GM21529 (cell line): ENCODE data around the gene KCNE4.
A peak's percentile ranks its signal among the peaks of the same experiment; 100 is the strongest.

Experiments
- ATAC-seq: cut with Tn5 transposase; IDR thresholded peaks from one replicate; pipeline ENCODE4 v1.9.1; 2021; ENCODE audit not compliant: unreplicated experiment

The KCNE4 gene, protein sequence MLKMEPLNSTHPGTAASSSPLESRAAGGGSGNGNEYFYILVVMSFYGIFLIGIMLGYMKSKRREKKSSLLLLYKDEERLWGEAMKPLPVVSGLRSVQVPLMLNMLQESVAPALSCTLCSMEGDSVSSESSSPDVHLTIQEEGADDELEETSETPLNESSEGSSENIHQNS

DNA sequence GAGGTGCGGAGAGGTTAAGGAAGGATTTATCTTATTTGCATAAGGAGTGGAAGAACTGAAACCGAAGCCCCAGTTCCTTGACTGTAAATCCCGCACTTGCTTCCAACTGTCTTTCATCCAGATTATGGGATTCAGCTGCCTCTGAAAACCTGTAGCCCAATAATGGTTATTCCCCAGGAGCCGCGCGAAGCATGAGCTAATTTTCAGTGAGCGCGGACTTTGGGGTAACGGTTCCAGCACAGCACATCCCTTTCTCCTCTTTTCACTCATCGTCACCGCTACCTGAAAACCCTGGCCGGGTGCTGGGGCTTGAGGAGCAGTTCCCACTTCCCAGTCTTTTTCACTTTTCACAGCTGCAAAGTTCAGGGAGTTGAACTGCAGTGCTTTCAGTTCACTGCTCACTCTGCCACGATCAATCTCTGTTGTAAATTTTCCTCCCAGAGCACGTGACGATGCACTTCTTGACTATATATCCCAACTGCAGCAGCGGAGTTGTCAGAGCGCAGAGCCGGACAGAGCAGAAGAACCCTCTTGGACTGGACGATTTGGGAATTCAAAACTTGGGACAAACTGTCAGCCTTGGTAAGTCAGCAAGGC, at the start of gene KCNE4:
KCNE4 (plus strand) TSS at position 498 of the 597 bp plus-strand sequence. CDS start 641 bp downstream, outside the sequence.
- ATAC-seq: no peak

DNA sequence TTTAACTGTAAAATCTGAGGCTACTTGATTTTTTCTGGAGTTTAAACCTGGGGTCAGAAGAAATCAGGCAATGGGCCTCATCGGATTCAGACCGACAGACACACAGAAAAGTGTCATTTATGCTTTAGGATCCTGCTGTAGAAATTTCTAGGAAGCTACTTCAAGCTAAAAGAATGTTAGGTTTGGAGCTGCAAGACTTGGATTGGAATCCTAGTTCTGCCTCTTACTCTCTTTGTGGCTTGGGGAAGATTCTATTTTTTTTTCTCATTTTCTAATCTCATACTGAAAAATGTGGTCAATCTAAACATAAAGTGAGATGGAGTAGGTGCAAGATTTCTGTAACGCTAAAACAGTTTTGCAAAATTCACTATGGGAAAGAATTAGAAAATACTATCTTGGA, 48.8 kb upstream of the KCNE4 start:
- no peak for ATAC-seq

DNA sequence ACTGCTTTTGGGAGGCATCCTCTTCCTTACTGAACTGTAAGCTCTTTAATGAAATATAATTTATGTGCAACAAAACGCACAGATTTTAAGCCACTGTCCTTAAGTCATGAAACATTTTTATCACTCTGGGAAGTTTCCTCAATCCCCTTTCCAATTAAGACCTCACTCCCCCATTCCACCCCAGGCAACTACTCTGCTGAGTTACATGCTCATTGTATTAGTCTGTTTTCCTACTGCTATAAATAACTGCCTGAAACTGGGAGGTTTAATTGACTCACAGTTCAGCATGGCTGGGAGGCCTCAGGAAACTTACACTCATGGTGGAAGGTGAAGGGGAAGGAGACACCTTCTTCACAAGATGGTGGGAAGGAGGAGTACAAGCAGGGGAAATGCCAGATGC, 46.5 kb upstream of the KCNE4 start:
- ATAC-seq: no peak

DNA sequence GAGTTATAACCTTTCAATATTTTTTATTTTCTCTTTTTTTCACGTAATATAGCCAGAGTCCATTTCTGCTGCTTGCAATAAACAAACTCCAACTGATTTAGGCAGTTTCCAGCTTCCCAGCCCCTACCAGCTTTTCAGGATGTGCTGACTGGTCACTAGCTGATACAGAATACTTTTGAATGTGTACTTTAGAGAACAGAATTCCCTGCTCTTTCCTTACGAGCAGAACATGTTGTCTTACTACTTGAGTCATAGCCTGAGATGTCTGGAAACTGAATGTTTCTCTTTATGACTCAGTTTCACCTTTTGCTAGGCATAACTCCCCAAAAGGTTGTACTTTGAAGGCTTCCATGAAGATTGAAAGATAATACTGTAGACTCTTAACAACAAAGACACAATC, 44.5 kb upstream of the KCNE4 start:
- no peak for ATAC-seq

DNA sequence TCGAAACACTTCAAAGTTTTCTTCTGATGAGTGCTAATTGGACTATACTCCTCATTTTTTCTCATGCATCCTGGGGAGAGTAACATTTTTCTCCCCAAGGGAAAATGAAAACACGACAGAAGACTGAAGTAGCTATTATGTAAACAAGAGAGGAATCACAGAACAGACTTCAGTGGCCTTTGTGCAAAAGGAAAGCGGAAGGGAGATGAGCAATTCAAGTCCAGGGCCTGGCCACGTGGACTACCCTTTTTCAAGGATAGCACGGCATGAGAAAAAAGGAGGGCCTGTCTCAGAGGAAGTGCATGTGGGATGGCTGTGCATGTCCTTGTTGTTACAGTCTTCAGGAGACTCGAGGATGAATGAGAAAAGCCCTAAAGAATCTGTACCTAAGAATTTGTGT, 43.8 kb upstream of the KCNE4 start:
- ATAC-seq: no peak

DNA sequence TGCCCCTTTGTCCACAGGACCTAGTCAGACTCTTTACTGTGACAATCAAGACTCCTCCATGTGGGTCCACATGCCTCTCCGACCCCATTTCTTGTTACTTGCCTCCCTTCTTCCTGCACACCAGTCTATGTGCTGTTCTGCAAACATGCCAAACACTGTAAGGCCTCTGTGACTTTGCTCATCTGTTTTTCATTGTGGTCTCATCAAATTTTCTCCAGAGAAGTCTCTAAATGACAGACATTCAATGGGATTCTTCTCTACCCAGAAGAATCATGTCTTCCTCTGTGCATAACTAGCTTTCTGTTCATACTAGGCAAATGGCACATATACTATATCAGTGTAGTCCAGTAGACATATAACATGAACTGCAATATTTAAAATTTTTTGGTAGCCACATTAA, 43.0 kb upstream of the KCNE4 start:
- ATAC-seq: no peak

DNA sequence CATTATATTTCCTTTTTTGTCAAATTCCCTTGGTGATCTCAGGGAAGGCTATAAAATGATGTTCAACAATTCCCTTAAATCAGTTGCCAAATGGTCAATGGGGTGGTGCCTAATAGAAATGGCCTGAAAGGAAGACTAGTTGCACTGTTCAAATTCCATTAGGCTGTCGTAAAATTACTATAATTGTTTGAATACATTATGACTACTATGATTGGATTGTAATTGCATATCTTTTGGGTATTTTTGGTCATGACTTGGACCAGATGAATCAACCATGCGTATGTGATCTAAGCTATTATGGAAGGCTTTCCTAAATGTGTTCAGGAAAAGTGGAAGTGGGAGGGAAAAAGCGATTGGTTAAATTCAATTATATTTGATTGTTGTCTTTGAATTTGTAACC, 41.3 kb upstream of the KCNE4 start:
- no peak for ATAC-seq

DNA sequence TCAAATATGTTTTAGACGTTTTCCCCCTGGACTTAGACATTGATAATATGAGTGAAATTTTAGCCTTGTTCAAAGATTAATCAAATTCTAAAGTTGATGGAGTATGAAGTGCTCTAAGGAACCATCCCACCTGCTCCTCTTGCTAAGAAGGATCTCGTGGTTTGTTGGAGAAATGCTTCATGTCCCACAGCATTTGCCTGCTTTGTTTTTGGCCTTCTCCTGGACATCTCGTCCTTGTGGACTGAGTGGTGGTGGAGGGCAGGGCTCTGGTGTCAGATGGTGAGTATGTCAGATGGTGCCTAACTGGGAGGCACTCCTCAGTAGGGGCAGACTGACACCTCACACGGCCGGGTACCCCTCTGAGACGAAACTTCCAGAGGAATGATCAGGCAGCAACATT, 39.7 kb upstream of the KCNE4 start:
- no peak for ATAC-seq

DNA sequence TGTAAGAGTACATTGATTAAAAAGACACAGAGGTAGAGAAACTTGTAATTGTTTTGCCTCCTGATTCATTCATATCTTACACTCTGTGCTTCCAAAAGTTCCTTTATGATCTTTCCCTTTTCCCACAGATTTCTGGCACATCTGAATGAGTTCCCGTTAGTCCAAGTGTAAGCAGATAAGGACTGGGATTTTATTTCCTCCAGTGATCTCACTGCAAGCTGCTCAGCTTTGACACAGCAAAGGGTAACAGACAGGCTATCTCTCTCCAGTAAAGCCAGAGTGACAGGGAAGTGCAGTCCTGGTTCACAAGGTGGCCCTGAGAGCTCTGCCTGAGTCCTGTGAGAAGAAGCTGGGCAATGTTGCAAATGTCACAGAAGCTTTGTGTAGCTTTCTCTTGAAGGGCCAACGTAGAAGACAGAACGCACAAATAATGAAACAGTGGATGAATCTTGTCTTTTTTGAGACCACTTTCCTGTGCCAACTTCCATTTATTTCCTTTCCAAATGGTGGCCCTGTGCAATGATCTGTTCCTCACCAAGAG, 32.5 kb upstream of the KCNE4 start:
- ATAC-seq: no peak

DNA sequence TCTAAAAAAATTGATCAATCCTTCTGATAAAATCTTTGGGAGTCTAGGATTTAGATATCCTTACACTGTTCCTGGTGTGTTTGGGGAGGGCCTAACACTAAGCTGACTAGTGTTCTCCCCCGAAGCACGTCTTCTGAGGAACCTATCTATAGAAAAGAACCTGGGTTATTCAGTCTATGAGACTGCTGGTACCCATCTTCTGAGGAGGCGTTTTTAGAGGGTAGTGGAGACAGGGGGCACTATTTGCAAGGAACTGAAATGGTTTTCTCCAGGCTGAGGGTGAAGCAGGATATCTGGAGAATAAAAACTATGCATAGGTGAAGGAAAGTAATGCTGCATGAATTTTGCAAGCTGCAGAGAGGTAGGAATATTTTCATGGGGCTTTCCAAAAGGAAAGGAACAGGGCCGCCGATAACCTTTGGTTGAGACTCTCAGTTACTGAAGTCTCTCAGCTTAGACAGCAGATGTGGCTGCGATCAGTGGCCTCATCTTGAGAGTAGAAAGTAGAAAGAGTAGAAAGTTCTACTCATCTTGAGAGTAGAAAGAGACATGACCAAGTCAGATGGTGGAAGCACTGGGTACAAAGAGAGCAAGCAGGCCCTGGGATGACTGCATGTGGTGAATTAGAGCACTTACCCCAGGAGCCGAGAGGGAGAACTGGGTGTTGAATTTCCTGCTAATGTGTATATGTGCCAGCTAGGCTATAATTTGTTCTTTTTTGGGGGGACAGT, 31.8 kb upstream of the KCNE4 start:
- peak; percentile 98 for ATAC-seq

DNA sequence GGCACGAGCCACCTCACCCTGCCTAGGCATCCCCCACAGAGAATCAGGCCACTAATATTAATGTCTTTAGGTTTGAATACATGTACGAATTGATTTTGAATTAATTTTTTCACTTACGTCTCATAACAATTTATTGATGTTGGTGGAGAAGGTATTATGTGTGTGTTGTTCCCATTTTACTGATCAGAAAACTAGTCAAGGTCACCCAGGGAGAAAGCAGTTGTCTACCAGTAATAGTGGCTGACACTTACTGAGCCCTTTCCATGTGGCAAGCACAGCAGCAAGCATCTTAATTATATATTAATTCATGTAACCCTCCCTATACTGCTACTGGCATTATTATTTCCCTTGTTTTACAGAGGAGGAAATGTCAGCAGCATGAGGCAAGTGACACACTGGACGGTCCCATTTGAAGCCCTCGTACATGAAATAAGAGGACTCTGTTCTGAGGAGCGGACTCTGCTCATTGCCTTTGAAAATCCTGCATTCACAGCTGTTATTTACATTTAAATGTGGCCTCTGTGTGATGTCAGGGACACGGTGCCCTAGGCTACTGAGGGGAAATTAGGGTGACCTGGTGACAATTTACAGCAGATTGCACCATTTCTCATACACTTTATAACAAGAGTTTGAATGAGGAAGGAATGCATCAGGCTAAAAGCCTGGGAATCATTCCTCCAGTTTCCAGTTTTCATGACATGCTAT, 30.9 kb upstream of the KCNE4 start:
- ATAC-seq: no peak

DNA sequence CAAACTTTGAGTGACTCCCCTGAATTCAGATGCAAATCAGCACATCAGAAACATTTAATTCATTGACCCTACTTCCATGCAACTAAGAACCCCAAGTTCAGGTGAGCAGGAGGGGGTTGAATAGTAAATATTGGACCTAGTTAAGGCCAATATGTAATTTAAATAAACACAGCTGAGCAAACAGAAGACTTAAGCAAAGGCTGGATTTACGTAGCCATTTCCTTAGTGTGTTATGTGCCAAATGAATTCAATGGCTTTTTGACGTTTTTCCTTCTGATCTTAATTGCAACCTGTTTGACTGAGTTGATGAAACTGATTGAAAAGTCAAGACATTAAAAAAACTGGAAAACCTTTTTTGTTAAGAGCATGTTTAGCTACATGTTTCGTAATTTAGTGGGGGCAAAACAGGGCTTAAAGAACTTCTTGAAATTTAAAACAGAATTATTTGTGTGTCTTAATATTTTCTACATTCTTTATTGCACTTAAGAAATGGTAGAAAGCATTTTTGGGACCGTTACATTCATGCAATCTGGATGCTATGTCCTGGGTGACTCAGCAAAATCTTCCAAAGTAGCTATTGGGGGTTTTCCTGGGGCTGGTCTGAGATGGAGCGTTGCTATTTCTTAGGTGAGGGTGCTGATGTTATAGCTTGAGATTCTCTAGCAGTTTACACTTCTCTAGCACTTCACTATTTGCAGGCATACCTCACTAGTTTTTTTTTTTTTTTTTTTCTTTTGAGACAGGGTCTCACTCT, 25.5 kb upstream of the KCNE4 start:
- no peak for ATAC-seq

DNA sequence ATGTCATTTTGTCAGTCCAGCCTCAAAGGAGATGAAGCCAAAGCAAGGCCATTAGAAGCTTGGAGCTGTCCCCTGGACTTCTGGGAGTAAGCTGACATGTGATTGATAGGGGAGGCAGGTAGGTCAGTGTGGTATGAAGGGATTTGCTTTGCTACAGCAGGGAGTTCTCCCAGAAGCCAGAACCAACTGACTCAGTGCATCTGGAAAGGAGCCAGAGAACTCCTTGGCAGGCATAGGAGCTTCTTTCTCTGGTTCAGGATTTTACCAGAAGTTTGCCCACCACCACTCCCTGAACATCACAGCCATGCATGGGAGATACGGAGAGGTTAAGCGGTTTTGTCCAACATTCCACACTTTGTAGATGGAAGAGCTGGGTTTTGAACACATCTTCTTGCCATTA, 24.5 kb upstream of the KCNE4 start:
- no peak for ATAC-seq

DNA sequence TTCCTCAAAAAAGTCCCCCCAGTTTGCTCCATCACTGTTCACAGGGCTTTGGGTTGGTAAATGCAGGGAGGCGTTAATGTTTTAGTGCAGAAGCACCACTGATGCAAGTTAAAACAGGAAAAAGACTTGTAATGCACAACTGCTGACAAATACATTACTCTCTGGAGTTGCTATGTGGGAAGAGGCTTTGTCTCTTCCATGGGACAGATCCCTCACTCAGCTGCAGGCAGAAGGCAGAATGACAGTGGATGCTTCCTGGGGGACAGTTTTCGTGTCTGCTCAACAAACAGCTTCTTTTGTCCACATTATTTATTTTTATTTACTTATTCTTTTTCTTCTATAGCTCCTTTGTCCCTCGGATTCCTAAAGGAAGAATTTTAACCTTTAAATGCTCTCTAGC, 22.7 kb upstream of the KCNE4 start:
- ATAC-seq: no peak

DNA sequence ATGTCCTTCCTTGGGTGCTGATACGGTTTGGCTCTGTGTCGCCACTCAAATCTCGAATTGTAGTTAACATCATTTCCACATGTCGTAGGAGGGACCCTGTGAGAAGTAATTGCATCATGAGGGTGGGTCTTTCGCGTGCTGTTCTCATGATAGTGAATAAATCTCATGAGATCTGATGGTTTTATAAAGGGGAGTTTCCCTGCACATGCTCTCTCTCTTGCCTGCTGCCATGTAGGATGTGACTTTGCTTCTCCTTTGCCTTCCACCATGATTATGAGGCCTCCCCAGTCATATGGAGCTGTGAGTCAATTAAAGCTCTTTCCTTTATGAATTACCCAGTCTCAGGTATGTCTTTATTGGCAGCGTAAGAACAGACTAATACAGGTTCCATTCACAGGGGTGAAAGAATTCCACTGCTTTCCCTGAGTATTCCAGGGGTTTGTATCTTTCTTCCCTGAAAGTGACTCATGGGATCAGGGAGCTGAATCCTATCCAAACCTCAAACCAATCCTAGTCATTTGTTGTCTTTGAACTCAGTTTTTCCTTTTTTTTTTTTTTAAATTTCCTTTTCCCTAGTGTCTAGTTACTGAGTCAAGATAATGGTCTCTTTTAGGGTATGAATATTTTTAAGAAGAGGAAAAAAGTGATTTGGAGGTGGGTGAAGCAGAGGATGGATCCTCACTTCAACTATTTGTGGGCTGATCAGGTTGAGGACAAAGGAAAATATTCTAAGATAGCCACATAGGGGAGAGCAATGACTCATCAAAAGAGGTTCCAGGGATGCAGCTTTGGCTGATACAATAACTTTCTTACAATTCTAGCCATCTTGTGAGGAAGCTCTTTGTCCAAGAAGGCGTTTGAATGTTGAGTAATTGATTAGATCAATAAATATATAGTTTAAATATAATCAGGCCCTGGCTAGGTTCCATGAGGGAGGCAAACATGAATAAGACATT, 19.5 kb upstream of the KCNE4 start:
- no peak for ATAC-seq

DNA sequence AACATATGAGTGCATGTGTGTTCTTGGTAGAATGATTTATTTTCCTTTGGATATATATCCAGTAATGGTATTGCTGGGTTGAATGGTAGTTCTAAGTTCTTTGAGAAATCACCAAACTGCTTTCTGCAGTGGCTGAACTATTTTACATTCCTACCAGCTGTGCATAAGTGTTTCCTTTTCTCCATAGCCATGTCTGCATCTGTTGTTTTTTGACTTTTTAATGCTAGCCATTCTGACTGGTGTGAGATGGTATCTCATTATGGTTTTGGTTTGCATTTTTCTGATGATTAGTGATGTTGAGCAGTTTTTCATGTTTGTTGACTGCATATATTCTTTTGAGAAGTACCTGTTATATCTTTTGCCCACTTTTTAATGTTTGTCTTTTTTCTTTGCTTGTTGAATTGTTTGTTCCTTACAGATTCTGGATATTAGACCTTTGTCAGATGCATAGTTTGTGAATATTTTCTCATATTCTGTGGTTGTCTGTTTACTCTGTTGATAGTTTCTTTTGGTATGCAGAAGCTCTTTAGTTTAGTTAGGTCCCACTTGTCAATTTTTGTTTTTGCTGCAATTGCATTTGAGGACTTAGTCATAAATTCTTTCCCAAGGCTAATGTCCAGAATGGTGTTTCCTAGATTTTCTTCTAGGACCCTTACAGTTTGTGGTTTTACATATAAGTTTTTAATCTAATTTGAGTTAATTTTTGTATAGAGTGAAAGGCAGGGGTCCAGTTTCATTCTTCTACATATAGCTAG, 17.6 kb upstream of the KCNE4 start:
- ATAC-seq: no peak

DNA sequence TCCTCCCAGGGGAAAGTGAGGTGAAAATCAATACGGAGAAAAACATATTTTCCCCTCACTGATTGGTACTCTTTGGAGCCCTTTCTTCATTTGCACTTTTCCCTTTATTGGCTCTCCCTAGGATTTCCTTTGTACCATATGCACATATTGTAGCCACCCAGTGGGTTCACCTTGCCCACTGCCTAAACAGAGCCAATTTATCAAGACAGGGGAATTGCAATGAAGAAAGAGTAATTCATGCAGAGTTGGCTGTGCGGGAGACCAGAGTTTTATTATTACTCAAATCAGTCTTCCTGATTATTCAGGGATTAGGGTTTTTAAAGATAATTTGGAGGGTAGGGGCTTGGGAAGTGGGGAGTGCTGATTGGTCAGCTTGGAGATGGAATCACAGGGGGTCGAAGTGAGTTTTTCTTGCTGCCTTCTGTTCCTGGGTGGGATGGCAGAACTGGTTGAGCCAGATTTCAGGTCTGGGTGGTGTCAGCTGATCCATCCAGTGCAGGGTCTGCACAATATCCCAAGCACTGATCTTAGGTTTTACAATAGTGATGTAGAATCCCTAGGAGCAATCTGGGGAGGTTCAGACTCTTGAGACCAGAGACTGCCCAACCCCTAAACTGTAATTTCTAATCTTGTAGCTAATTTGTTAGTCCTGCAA, 15.1 kb upstream of the KCNE4 start:
- no peak for ATAC-seq

DNA sequence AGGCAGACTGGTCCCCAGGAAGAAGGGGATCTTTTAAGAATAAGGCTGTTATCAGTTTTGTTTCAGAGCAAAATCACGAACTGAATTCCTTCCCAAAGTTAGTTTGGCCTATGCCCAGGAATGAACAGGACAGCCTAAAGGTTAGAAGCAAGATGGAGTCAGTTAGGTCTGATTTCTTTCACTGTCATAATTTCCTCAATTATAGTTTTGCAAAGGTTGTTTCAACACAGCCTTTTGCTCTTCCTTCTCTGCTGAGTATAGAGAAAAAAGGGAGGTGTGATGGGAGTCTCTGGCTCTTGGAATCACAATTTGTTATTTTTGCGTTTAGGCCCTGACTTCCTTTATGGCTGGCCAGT, 14.6 kb upstream of the KCNE4 start:
- no peak for ATAC-seq

DNA sequence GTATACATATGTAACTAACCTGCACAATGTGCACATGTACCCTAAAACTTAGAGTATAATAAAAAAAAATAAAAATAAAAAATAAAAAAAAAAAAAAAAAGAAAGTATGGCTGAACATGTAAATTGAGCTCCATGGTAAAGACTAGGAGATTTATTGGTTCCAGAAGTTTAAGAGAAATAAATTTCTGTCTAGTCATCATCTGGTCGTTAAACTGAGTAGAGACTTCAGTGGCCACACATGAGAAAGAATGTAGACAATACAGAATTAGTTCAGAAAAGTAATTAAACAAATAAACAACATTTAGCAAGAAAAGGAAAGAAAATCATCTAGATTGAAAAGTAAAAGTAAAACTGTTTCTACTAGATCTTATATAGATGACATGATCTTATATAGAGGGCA, 12.4 kb upstream of the KCNE4 start:
- no peak for ATAC-seq
